Subcutaneous abdominal adipose tissue (tissue), 5 donors: ENCODE measurements around the gene APOL5.
"Not testable (repeated sequence)": the region's sequence is repeated elsewhere in the genome, so short reads cannot be mapped to it uniquely, and the experiment has no call there.

Experiments
- H3K27ac ChIP-seq: one replicate; pipeline ENCODE4 v1.7.0; 2013; ENCODE audit warnings: low read depth, mild to moderate bottlenecking, inconsistent platforms, low read length, moderate library complexity
- H3K27me3 ChIP-seq, 5 donors: one replicate each; pipeline ENCODE4 v1.7.0; 2013; ENCODE audit warnings: low read length in 5 of 5, inconsistent platforms in 1 of 5; ENCODE audit not compliant: control insufficient read depth in 5 of 5, insufficient read depth in 4 of 5
- H3K36me3 ChIP-seq, 5 donors: one replicate each; pipeline ENCODE4 v1.7.0; 2013; ENCODE audit warnings: low read length in 5 of 5; ENCODE audit not compliant: control insufficient read depth in 5 of 5, insufficient read depth in 5 of 5
- H3K4me1 ChIP-seq, 5 donors: one replicate each; pipeline ENCODE4 v1.7.0; 2013; ENCODE audit warnings: low read length in 5 of 5, mild to moderate bottlenecking in 3 of 5, moderate library complexity in 1 of 5; ENCODE audit not compliant: control insufficient read depth in 5 of 5, insufficient read depth in 5 of 5
- H3K4me3 ChIP-seq, 5 donors: one replicate each; pipeline ENCODE4 v1.7.0; 2013; ENCODE audit warnings: low read length in 5 of 5, low read depth in 1 of 5
- H3K9ac ChIP-seq, 5 donors: one replicate each; pipeline ENCODE4 v1.7.0; 2013; ENCODE audit warnings: low read length in 5 of 5, mild to moderate bottlenecking in 4 of 5, moderate library complexity in 3 of 5
- H3K9me3 ChIP-seq, 5 donors: one replicate each; pipeline ENCODE4 v1.7.0; 2013; ENCODE audit warnings: low read length in 5 of 5; ENCODE audit not compliant: control insufficient read depth in 5 of 5
- donor health status: healthy.
- donor health status: healthy.
- donor health status: healthy.
- donor health status: healthy.
- donor health status: healthy.

Gene APOL5

DNA sequence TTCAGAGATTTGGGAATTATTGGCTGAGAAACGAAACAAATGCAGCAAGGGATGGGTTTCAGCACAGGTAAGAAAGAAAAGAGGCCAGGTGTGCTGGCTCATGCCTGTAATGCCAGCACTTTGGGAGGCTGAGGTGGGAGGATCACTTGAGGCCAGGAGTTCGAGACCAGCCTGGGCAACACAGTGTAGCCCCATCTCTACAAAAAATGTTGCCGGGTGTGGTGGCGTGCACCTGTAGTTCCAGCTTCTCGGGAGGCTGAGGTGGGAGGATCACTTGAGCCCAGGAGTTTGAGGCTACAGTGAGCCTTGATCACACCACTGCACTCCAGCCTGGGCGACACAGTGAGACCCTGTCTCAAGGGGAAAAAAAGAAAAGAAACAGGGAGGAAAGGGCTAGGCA is 20.2 kb downstream of the APOL5 start:
- Histone ChIP-seq H3K4me1 (peaks cover 2 to 70% (median 52%) of the 10 kb centered on the region in 5 donors), H3K27ac (peak overlapping the region; percentile 78)
- H3K36me3 ChIP-seq, H3K27me3 ChIP-seq, H3K4me3 ChIP-seq, H3K9ac ChIP-seq, H3K9me3 ChIP-seq: not testable (repeated sequence)

GRCh38 chr22:35739076-35739930 is 21.6 kb downstream of the APOL5 start:
- Histone ChIP-seq H3K9me3 (no peaks in the 10 kb centered on the region), H3K27ac (peak overlapping the region; percentile 78), H3K9ac (no peak overlapping the region), H3K4me1 (peaks cover 0 to 65% (median 46%) of the 10 kb centered on the region in 5 donors), H3K27me3 (no peaks in the 10 kb centered on the region), H3K36me3 (peaks cover 0 to 12% (median 6%) of the 10 kb centered on the region in 5 donors), H3K4me3 (no peak overlapping the region)

DNA sequence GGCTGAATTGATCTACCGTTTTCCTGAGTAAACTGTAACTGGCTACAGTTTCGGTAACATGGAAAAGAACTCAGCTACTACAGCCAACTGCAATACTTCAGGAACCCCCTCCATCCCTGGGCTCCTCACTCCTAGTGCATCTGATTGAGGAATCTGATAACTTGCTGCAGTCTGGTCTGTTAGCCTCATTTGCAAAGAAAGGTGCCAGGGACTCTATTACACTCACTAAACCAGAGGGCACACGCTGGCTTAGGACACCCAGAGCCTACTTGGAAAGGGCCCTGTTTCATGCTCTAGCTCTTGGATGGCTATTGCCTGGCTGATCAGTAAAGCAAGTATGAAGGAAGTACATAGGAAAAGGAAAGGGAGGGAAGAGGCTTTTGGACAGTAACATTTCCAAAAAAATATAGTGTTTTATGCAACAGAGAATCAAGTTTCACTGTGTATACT is 22.3 kb downstream of the APOL5 start:
- peaks cover 0 to 17% (median 10%) of the 10 kb centered on the region in 5 donors for H3K36me3 ChIP-seq
- no peaks in the 10 kb centered on the region for H3K27me3 ChIP-seq
- peak overlapping the region in 1 of 5 donors; percentile 35 for H3K4me3 ChIP-seq
- peaks cover 0 to 62% (median 44%) of the 10 kb centered on the region in 5 donors for H3K4me1 ChIP-seq
- H3K27ac ChIP-seq: peak overlapping the region; percentile 78
- H3K9ac ChIP-seq: no peak overlapping the region
- H3K9me3 ChIP-seq: no peaks in the 10 kb centered on the region

- H3K36me3 ChIP-seq: peaks cover 3 to 19% (median 11%) of the 10 kb centered on the region in 5 donors
- no peak overlapping the region for H3K4me3 ChIP-seq
- no peaks in the 10 kb centered on the region for H3K9me3 ChIP-seq
- H3K4me1 ChIP-seq: peaks cover 0 to 60% (median 44%) of the 10 kb centered on the region in 5 donors
- no peak overlapping the region for H3K9ac ChIP-seq
- H3K27ac ChIP-seq: peak overlapping the region; percentile 78
- no peaks in the 10 kb centered on the region for H3K27me3 ChIP-seq
These were observed 22.9 kb downstream of the APOL5 start for GRCh38 chr22:35740616-35741015.

GRCh38 chr22:35742342-35743100 is 24.8 kb downstream of the APOL5 start:
- Histone ChIP-seq H3K9ac (peak overlapping the region in 2 of 5 donors; percentile 8 to 13), H3K27me3 (no peaks in the 10 kb centered on the region), H3K36me3 (peaks cover 6 to 27% (median 15%) of the 10 kb centered on the region in 5 donors)

DNA sequence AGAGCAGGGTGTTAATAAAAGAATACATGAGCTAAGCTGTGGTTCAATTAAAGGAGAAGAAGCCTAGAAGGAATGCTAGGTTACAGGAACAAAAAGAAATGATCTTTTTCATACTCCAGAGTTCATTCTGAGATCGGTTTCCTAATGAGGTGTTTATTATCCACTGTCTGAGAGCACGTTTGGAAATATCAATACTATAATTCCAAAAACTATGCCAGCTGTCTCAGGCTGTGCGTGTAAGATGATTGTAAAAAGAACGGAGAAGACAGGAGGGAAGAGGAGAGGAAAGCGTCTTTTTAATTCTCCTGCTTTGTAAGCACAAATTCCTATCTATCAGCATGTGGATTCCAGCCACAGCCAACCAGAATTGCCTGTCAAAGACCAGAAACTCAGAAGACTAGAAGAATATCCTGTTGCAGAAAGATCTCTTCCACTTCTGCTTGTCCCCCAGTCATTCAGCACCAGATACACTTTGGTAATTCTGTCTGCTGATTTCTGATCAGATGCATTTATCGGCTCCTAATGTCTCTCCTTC is 25.7 kb downstream of the APOL5 start:
- H3K4me1 ChIP-seq: peaks cover 2 to 68% (median 57%) of the 10 kb centered on the region in 5 donors
- no peaks in the 10 kb centered on the region for H3K27me3 ChIP-seq
- H3K36me3 ChIP-seq: peaks cover 6 to 23% (median 14%) of the 10 kb centered on the region in 5 donors
- H3K27ac ChIP-seq: peak overlapping the region; percentile 78
- H3K4me3 ChIP-seq: no peak overlapping the region
- H3K9ac ChIP-seq: peak overlapping the region in 1 of 5 donors; percentile 43
- H3K9me3 ChIP-seq: no peaks in the 10 kb centered on the region

More at GRCh38 chr22:35742342-35743100, 24.8 kb downstream of the APOL5 start:
- H3K4me1 ChIP-seq: peaks cover 2 to 71% (median 57%) of the 10 kb centered on the region in 5 donors
- H3K9me3 ChIP-seq: no peaks in the 10 kb centered on the region
- no peak overlapping the region for H3K4me3 ChIP-seq
- H3K27ac ChIP-seq: peak overlapping the region; percentile 78

DNA sequence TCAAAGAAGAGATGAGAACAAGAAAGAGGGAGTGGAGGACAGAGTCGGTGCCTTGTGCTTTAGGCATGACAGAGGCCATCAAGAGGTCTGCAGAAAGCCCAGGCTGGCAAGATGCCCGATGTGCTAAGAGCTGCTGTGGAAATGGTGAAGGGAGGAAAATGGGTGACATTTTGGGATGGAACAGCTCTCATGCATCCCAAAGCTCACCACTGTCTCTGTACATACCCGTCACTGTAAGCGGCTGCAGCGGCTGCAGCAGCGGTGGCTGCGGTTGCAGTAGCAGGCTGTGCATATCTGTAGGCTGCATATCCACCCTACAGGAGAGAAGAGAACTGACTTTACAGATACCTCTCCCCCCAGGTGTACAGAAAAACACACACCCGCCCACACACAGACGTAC is 28.6 kb downstream of the APOL5 start:
- Histone ChIP-seq H3K9ac (no peak overlapping the region), H3K4me3 (no peak overlapping the region), H3K4me1 (peaks cover 2 to 44% (median 33%) of the 10 kb centered on the region in 5 donors), H3K9me3 (no peaks in the 10 kb centered on the region), H3K36me3 (peaks cover 6 to 21% (median 11%) of the 10 kb centered on the region in 5 donors), H3K27ac (no peak overlapping the region), H3K27me3 (no peaks in the 10 kb centered on the region)

GRCh38 chr22:35746946-35747703 is 29.5 kb downstream of the APOL5 start:
- Histone ChIP-seq H3K36me3 (peaks cover 6 to 21% (median 11%) of the 10 kb centered on the region in 5 donors), H3K27me3 (no peaks in the 10 kb centered on the region), H3K27ac (peak overlapping the region; percentile 5), H3K4me3 (no peak overlapping the region), H3K9ac (no peak overlapping the region), H3K4me1 (peaks cover 2 to 35% (median 27%) of the 10 kb centered on the region in 5 donors), H3K9me3 (no peaks in the 10 kb centered on the region)

GRCh38 chr22:35749808-35750207 is 32.1 kb downstream of the APOL5 start:
- Histone ChIP-seq H3K9me3 (no peaks in the 10 kb centered on the region), H3K9ac (no peak overlapping the region), H3K36me3 (peaks cover 4 to 14% (median 10%) of the 10 kb centered on the region in 5 donors), H3K4me1 (peaks cover 2 to 31% (median 22%) of the 10 kb centered on the region in 5 donors), H3K27ac (no peak overlapping the region), H3K4me3 (no peak overlapping the region), H3K27me3 (no peaks in the 10 kb centered on the region)
